NB4 (cell line): ENCODE results near the gene TRIM34.

Source experiments
- CTCF ChIP-seq: IDR thresholded peaks from one replicate; pipeline ENCODE4 v1.5.1; 2012; ENCODE audit warnings: low read depth, low read length
- POLR2A ChIP-seq: IDR thresholded peaks from 2 replicates; pipeline ENCODE4 v1.6.1; 2011; ENCODE audit warnings: mild to moderate bottlenecking; ENCODE audit not compliant: insufficient read length; ENCODE audit errors: extremely low read depth

GRCh38 chr11:5603326-5603725 is 21.5 kb upstream of the TRIM34 start:
- TF ChIP-seq CTCF: no peak
- TF ChIP-seq POLR2A: no peak
